HCEC 1CT (cell line): Measurements from ENCODE around the gene IL6.
"Not testable (repeated sequence)": the region's sequence is repeated elsewhere in the genome, so short reads cannot be mapped to it uniquely, and the experiment has no call there.

ENCODE experiments used
- DNase-seq: peaks from one replicate; pipeline ENCODE4 v3.0.0-alpha.2; 2017

The IL6 gene

GRCh38 chr7:22729180-22729825 is 2.3 kb downstream of the IL6 start:
- DNase-seq: no peak

GRCh38 chr7:22730066-22730710 is 3.2 kb downstream of the IL6 start:
- no peak for DNase-seq

- peak; percentile 78 for DNase-seq
These were observed 4.1 kb downstream of the IL6 start for GRCh38 chr7:22730921-22731654.

GRCh38 chr7:22731766-22732165 is 4.8 kb downstream of the IL6 start:
- no peak for DNase-seq

- no peak for DNase-seq
These were observed 5.6 kb downstream of the IL6 start for GRCh38 chr7:22732556-22733126.

- no peak for DNase-seq
These were observed 6.8 kb downstream of the IL6 start for GRCh38 chr7:22733761-22734160.

GRCh38 chr7:22743014-22743413 is 16.0 kb downstream of the IL6 start:
- DNase-seq: no peak

- DNase-seq: no peak
These were observed 24.3 kb downstream of the IL6 start for GRCh38 chr7:22751341-22751740.

- DNase-seq: no peak
These were observed 30.5 kb downstream of the IL6 start for GRCh38 chr7:22757338-22757994.

- no peak for DNase-seq
These were observed 31.6 kb downstream of the IL6 start for GRCh38 chr7:22758576-22758975.

GRCh38 chr7:22759721-22760120 is 32.7 kb downstream of the IL6 start:
- no peak for DNase-seq

- no peak for DNase-seq
These were observed 35.9 kb downstream of the IL6 start for GRCh38 chr7:22762866-22763265.

- no peak for DNase-seq
These were observed 38.6 kb downstream of the IL6 start for GRCh38 chr7:22765609-22766008.

- no peak for DNase-seq
These were observed 44.3 kb downstream of the IL6 start for GRCh38 chr7:22771194-22771871.

GRCh38 chr7:22771872-22772228 is 44.9 kb downstream of the IL6 start:
- no peak for DNase-seq

- DNase-seq: no peak
These were observed 45.9 kb downstream of the IL6 start for GRCh38 chr7:22772885-22773284.

GRCh38 chr7:22776964-22777363 is 50.0 kb downstream of the IL6 start:
- no peak for DNase-seq

- DNase-seq: not testable (repeated sequence)
These were observed 52.8 kb downstream of the IL6 start for GRCh38 chr7:22779730-22780323.

GRCh38 chr7:22781230-22781711 is 54.3 kb downstream of the IL6 start:
- DNase-seq: peak; percentile 81
